ENCODE results near the gene ATAD2B. TPM values are rescaled to one million over a fixed set of nuclear protein-coding genes. Genes with fewer than 3 reads are reported as not detected.
A peak's percentile ranks its signal among the peaks of the same experiment; 100 is the strongest.

The ATAD2B gene
- total and polyA plus RNA-seq, 7 donors, result 2.4 to 22.5 (median 19.7) TPM

- peaks cover 0 to 7% (median 0%) of the 10 kb centered on the region in 4 donors for H3K4me1 ChIP-seq
Observed at GRCh38 chr2:23718931-23719700, 207.8 kb downstream of the ATAD2B start.

GRCh38 chr2:23713351-23713750 is 213.6 kb downstream of the ATAD2B start:
- TF ChIP-seq EP300 (IDR thresholded peaks at IDR 0.05) (no peak), POLR2AphosphoS5 (IDR thresholded peaks at IDR 0.05) (no peak), POLR2A (IDR thresholded peaks at IDR 0.05) (no peak), CTCF (IDR thresholded peaks at IDR 0.05) (no peak)
- intact Hi-C loops (cut with DNase I), result no loop called here
- Histone ChIP-seq H3K36me3 (peaks cover 0 to 10% (median 2%) of the 10 kb centered on the region in 4 donors), H3K27ac (no peak overlapping the region), H3K4me1 (no peaks in the 10 kb centered on the region), H3K4me3 (no peak overlapping the region), H3K27me3 (no peaks in the 10 kb centered on the region), H3K9me3 (no peaks in the 10 kb centered on the region)
- no peak for DNase-seq
- 77 to 90% methylated on average over 5 of the region's 5 CpGs for WGBS, 2 donors

More at GRCh38 chr2:23718931-23719700, 207.8 kb downstream of the ATAD2B start:
- DNase-seq, result no peak
- Histone ChIP-seq H3K27ac (no peak overlapping the region), H3K4me3 (no peak overlapping the region), H3K9me3 (no peaks in the 10 kb centered on the region), H3K27me3 (no peaks in the 10 kb centered on the region), H3K36me3 (no peaks in the 10 kb centered on the region)
- TF ChIP-seq EP300 (IDR thresholded peaks at IDR 0.05) (no peak), POLR2AphosphoS5 (IDR thresholded peaks at IDR 0.05) (no peak), POLR2A (IDR thresholded peaks at IDR 0.05) (no peak), CTCF (IDR thresholded peaks at IDR 0.05) (no peak)
- intact Hi-C loops (cut with DNase I), result no loop called here
- WGBS, 2 donors, result 92 to 93% methylated on average over 4 of the region's 4 CpGs

- 82 to 90% methylated on average over 2 of the region's 2 CpGs for WGBS, 2 donors
- Histone ChIP-seq H3K4me3 (no peak overlapping the region), H3K9me3 (no peaks in the 10 kb centered on the region), H3K36me3 (peaks cover 0 to 16% (median 2%) of the 10 kb centered on the region in 4 donors), H3K27me3 (no peaks in the 10 kb centered on the region), H3K27ac (no peak overlapping the region), H3K4me1 (peaks cover 0 to 2% (median under 1%) of the 10 kb centered on the region in 4 donors)
- intact Hi-C loops (cut with DNase I), result no loop called here
- peak; percentile 52 for DNase-seq
- TF ChIP-seq POLR2AphosphoS5 (IDR thresholded peaks at IDR 0.05), result no peak
- TF ChIP-seq POLR2A (IDR thresholded peaks at IDR 0.05), result no peak
- TF ChIP-seq CTCF (IDR thresholded peaks at IDR 0.05), result no peak
- TF ChIP-seq EP300 (IDR thresholded peaks at IDR 0.05), result no peak
Observed at GRCh38 chr2:23712756-23713151, 214.2 kb downstream of the ATAD2B start.

- 87 to 88% methylated on average over 7 of the region's 7 CpGs for WGBS, 2 donors
- TF ChIP-seq POLR2AphosphoS5 (IDR thresholded peaks at IDR 0.05) (no peak), POLR2A (IDR thresholded peaks at IDR 0.05) (no peak), EP300 (IDR thresholded peaks at IDR 0.05) (no peak), CTCF (IDR thresholded peaks at IDR 0.05) (no peak)
- DNase-seq, result peak; percentile 66
- no peaks in the 10 kb centered on the region for H3K27me3 ChIP-seq
- H3K27ac ChIP-seq, result no peak overlapping the region
- intact Hi-C loops (cut with DNase I), result no loop called here
- H3K4me1 ChIP-seq, result peaks cover 0 to 8% (median 6%) of the 10 kb centered on the region in 4 donors
- no peaks in the 10 kb centered on the region for H3K9me3 ChIP-seq
- H3K4me3 ChIP-seq, result no peak overlapping the region
- peaks cover 0 to 21% (median 2%) of the 10 kb centered on the region in 4 donors for H3K36me3 ChIP-seq
Observed at GRCh38 chr2:23711979-23712755, 214.8 kb downstream of the ATAD2B start.

Data from sigmoid colon (tissue), 7 donors.